ENCODE results near the gene GABBR2.

Gene GABBR2

GRCh38 chr9:98567540-98568233 lies 141.0 kb downstream of the GABBR2 start:
- no peak for DNase-seq

- no peak for DNase-seq
Observed at GRCh38 chr9:98565152-98566135, 143.3 kb downstream of the GABBR2 start.

GRCh38 chr9:98564714-98565113 lies 144.0 kb downstream of the GABBR2 start:
- no peak for DNase-seq

- no peak for DNase-seq
Observed at GRCh38 chr9:98563988-98564387, 144.7 kb downstream of the GABBR2 start.

- DNase-seq = no peak
Observed at GRCh38 chr9:98563212-98563907, 145.4 kb downstream of the GABBR2 start.

- DNase-seq = no peak
Observed at GRCh38 chr9:98559561-98559960, 149.2 kb downstream of the GABBR2 start.

GRCh38 chr9:98558575-98558974 lies 150.2 kb downstream of the GABBR2 start:
- no peak for DNase-seq

- DNase-seq = no peak
Observed at GRCh38 chr9:98556511-98556910, 152.2 kb downstream of the GABBR2 start.

- DNase-seq = no peak
Observed at GRCh38 chr9:98555651-98556465, 152.9 kb downstream of the GABBR2 start.

GRCh38 chr9:98554752-98555151 lies 154.0 kb downstream of the GABBR2 start:
- DNase-seq = no peak

- DNase-seq = no peak
Observed at GRCh38 chr9:98552331-98552730, 156.4 kb downstream of the GABBR2 start.

GRCh38 chr9:98551511-98552286 lies 157.0 kb downstream of the GABBR2 start:
- DNase-seq = no peak

- no peak for DNase-seq
Observed at GRCh38 chr9:98550206-98550820, 158.4 kb downstream of the GABBR2 start.

GRCh38 chr9:98549401-98549800 lies 159.3 kb downstream of the GABBR2 start:
- no peak for DNase-seq

- DNase-seq = no peak
Observed at GRCh38 chr9:98547606-98548005, 161.1 kb downstream of the GABBR2 start.

- DNase-seq = no peak
Observed at GRCh38 chr9:98545021-98545420, 163.7 kb downstream of the GABBR2 start.

GRCh38 chr9:98541684-98542230 lies 167.0 kb downstream of the GABBR2 start:
- DNase-seq = no peak

GRCh38 chr9:98540476-98540875 lies 168.3 kb downstream of the GABBR2 start:
- no peak for DNase-seq

GRCh38 chr9:98539954-98540353 lies 168.8 kb downstream of the GABBR2 start:
- DNase-seq = no peak

GRCh38 chr9:98538626-98539031 lies 170.1 kb downstream of the GABBR2 start:
- peak in 1 of 2 experiments; percentile 4 for DNase-seq

- DNase-seq = no peak
Observed at GRCh38 chr9:98538203-98538602, 170.5 kb downstream of the GABBR2 start.
